GM12878 (cell line): ENCODE data around the gene AEBP1. TPM values are rescaled to one million over a fixed set of nuclear protein-coding genes. Genes with fewer than 3 reads are reported as not detected.
A peak's percentile ranks its signal among the peaks of the same experiment; 100 is the strongest.

Experiments
- ATF7 ChIP-seq: fragments of 450-650 bp; IDR thresholded peaks from 2 replicates; pipeline ENCODE4 v1.6.1; 2016; ENCODE audit warnings: low read depth, mild to moderate bottlenecking
- BRCA1 ChIP-seq: IDR thresholded peaks from 2 replicates; pipeline ENCODE4 v1.6.1; 2011; ENCODE audit warnings: low read depth, low read length, improper control_type of control experiment
- ESRRA ChIP-seq: IDR thresholded peaks from 2 replicates; pipeline ENCODE4 v1.6.1; 2012; ENCODE audit warnings: mild to moderate bottlenecking, low read length, improper control_type of control experiment
- HDAC2 ChIP-seq: fragments of 200-600 bp; sonication (generic); IDR thresholded peaks from 2 replicates; pipeline ENCODE4 v1.6.1; 2017
- KAT2A ChIP-seq: conservative IDR thresholded peaks from 2 replicates; pipeline ENCODE4 v1.6.1; 2011; ENCODE audit warnings: low read depth, low read length; ENCODE audit not compliant: control insufficient read depth
- PML ChIP-seq: IDR thresholded peaks from 2 replicates; pipeline ENCODE4 v1.6.1; 2012; ENCODE audit warnings: low read length, inconsistent platforms
- POLR2A ChIP-seq: IDR thresholded peaks from 2 replicates; pipeline ENCODE4 v1.6.1; 2011; ENCODE audit warnings: low read depth, mild to moderate bottlenecking, low read length
- POLR2AphosphoS5 ChIP-seq: IDR thresholded peaks from 2 replicates; pipeline ENCODE4 v1.6.1; 2011; ENCODE audit warnings: mild to moderate bottlenecking, low read length, inconsistent platforms
- SIN3A ChIP-seq: IDR thresholded peaks from 2 replicates; pipeline ENCODE4 v1.6.1; 2012; ENCODE audit warnings: low read depth, low read length, improper control_type of control experiment
- TCF12 ChIP-seq: IDR thresholded peaks from 2 replicates; pipeline ENCODE4 v1.6.1; 2011; ENCODE audit warnings: low read depth, mild to moderate bottlenecking, low read length
- TCF3 ChIP-seq: IDR thresholded peaks from 2 replicates; pipeline ENCODE4 v1.6.1; 2012; ENCODE audit warnings: low read depth, mild to moderate bottlenecking, low read length, borderline replicate concordance; ENCODE audit not compliant: insufficient read depth
- ZNF217 ChIP-seq: fragments of 450-650 bp; IDR thresholded peaks from 2 replicates; pipeline ENCODE4 v1.6.1; 2017; ENCODE audit warnings: antibody characterized with exemption, mild to moderate bottlenecking
- ZNF274 ChIP-seq: IDR thresholded peaks from one replicate; pipeline ENCODE4 v1.8.0; 2011; ENCODE audit not compliant: insufficient read length, insufficient read depth
- polyA plus RNA-seq, 11 experiments: library from polyadenylated mRNA; depleted of rRNA in 4 of 11; unstranded in 6 of 11; stranded (reverse) in 5 of 11; fragments of >200 nt; fragmentation: Nextera tagmentation in 4 of 11; fragmentation: Illumina TruSeq in 1 of 11; extraction: Ambion mirVana in 4 of 11; extraction: Trizol in 1 of 11; gene quantifications; 1 replicate in 1 of 11; 2 replicates in 10 of 11; pipeline versions ENCODE4 v1.2.1 to v1.2.3, GENCODE V29; 2011 to 2016; ENCODE audit warnings: inconsistent platforms in 2 of 11, missing spikeins in 2 of 11, low read depth in 1 of 11
- total RNA-seq, 4 experiments: library from RNA; depleted of rRNA in 3 of 4; stranded (reverse); fragments of >200 nt in 3 of 4; fragmentation: Illumina TruSeq in 1 of 4; extraction: Trizol in 1 of 4; gene quantifications; 2 replicates each; pipeline versions ENCODE4 v1.2.1 to v1.2.3, GENCODE V29; 2013 to 2021
- TF ChIP-seq, protein P1 (sequence below): fragments of 150-350 bp; IDR thresholded peaks from 2 replicates; pipeline ENCODE4 v1.6.1; 2014; ENCODE audit warnings: mild to moderate bottlenecking, low read depth, low read length
- TF ChIP-seq, protein P2 (sequence below): fragments of 450-650 bp; IDR thresholded peaks from 2 replicates; pipeline ENCODE4 v1.6.1; 2016; ENCODE audit warnings: mild to moderate bottlenecking
- TF ChIP-seq, protein P3 (sequence below): IDR thresholded peaks from 2 replicates; pipeline ENCODE4 v1.6.1; 2011; ENCODE audit warnings: borderline replicate concordance, low read depth, mild to moderate bottlenecking, moderate library complexity, low read length; ENCODE audit not compliant: insufficient read depth, poor library complexity, severe bottlenecking
- TF ChIP-seq, protein P4 (sequence below): fragments of 450-650 bp; IDR thresholded peaks from 2 replicates; pipeline ENCODE4 v1.6.1; 2017; ENCODE audit warnings: low read depth, mild to moderate bottlenecking, moderate library complexity
- TF ChIP-seq, protein P5 (sequence below): fragments of 450-650 bp; IDR thresholded peaks from 2 replicates; pipeline ENCODE4 v1.6.1; 2017; ENCODE audit warnings: borderline replicate concordance

AEBP1 gene
- total and polyA plus RNA-seq, 10 of the 15 experiments (the other 5 are each of a cell fraction or from before 2014, with no cell fraction given): 0.06 to 0.23 (median 0.11) TPM; not detected in 5

DNA sequence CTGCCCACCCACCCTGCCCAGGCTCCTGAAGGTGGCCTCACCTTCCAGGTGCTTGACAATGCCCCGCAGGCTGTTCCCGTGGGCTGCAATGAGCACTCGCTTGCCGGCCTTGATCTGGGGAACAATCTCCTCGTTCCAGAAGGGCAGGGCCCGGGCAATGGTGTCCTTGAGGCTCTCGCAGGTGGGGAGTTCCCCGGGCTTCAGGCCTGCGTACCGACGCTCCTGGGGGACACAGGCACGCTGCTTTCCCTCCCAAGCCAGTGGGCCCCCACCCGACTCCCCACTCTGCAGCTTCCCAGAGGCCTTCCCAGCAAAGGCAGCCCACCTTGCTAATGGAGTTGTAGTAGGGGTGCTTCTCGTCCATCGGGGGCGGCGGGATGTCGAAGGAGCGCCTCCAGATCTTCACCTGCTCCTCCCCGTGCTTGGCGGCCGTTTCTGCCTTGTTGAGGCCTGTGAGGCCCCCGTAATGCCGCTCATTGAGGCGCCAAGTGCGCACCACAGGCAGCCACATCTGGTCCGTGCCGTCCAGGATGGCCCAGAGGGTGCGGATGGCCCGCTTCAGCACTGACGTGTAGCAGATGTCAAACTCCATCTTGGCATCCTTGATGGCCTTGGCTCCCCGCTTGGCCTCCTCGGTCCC is 39.2 kb upstream of the AEBP1 start (continued):
- TF ChIP-seq, protein P1, sequence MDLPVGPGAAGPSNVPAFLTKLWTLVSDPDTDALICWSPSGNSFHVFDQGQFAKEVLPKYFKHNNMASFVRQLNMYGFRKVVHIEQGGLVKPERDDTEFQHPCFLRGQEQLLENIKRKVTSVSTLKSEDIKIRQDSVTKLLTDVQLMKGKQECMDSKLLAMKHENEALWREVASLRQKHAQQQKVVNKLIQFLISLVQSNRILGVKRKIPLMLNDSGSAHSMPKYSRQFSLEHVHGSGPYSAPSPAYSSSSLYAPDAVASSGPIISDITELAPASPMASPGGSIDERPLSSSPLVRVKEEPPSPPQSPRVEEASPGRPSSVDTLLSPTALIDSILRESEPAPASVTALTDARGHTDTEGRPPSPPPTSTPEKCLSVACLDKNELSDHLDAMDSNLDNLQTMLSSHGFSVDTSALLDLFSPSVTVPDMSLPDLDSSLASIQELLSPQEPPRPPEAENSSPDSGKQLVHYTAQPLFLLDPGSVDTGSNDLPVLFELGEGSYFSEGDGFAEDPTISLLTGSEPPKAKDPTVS: no peak
- TF ChIP-seq SIN3A (no peak), PML (no peak), ESRRA (no peak), BRCA1 (no peak), TCF12 (no peak), POLR2AphosphoS5 (0 out of 2 replicates have a peak, but pooled peaks have one; percentile 5), HDAC2 (no peak), POLR2A (peak; percentile 73; the same call in 1 of the 2 replicates), KAT2A (no peak), ZNF217 (no peak), ZNF274 (no peak), TCF3 (no peak), ATF7 (no peak)
- TF ChIP-seq, protein P2, sequence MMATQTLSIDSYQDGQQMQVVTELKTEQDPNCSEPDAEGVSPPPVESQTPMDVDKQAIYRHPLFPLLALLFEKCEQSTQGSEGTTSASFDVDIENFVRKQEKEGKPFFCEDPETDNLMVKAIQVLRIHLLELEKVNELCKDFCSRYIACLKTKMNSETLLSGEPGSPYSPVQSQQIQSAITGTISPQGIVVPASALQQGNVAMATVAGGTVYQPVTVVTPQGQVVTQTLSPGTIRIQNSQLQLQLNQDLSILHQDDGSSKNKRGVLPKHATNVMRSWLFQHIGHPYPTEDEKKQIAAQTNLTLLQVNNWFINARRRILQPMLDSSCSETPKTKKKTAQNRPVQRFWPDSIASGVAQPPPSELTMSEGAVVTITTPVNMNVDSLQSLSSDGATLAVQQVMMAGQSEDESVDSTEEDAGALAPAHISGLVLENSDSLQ: no peak
- TF ChIP-seq, protein P3, sequence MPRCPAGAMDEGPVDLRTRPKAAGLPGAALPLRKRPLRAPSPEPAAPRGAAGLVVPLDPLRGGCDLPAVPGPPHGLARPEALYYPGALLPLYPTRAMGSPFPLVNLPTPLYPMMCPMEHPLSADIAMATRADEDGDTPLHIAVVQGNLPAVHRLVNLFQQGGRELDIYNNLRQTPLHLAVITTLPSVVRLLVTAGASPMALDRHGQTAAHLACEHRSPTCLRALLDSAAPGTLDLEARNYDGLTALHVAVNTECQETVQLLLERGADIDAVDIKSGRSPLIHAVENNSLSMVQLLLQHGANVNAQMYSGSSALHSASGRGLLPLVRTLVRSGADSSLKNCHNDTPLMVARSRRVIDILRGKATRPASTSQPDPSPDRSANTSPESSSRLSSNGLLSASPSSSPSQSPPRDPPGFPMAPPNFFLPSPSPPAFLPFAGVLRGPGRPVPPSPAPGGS: peak; percentile 22
- TF ChIP-seq, protein P4, sequence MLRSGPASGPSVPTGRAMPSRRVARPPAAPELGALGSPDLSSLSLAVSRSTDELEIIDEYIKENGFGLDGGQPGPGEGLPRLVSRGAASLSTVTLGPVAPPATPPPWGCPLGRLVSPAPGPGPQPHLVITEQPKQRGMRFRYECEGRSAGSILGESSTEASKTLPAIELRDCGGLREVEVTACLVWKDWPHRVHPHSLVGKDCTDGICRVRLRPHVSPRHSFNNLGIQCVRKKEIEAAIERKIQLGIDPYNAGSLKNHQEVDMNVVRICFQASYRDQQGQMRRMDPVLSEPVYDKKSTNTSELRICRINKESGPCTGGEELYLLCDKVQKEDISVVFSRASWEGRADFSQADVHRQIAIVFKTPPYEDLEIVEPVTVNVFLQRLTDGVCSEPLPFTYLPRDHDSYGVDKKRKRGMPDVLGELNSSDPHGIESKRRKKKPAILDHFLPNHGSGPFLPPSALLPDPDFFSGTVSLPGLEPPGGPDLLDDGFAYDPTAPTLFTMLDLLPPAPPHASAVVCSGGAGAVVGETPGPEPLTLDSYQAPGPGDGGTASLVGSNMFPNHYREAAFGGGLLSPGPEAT: no peak
- TF ChIP-seq, protein P5, sequence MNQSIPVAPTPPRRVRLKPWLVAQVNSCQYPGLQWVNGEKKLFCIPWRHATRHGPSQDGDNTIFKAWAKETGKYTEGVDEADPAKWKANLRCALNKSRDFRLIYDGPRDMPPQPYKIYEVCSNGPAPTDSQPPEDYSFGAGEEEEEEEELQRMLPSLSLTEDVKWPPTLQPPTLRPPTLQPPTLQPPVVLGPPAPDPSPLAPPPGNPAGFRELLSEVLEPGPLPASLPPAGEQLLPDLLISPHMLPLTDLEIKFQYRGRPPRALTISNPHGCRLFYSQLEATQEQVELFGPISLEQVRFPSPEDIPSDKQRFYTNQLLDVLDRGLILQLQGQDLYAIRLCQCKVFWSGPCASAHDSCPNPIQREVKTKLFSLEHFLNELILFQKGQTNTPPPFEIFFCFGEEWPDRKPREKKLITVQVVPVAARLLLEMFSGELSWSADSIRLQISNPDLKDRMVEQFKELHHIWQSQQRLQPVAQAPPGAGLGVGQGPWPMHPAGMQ: no peak
